ENCODE results near the gene ABCF3.

GRCh38 chr3:184180165-184180564 is 5.8 kb upstream of the ABCF3 start:
- no peak for TF ChIP-seq CTCF (IDR thresholded peaks at IDR 0.05)
- no peak for TF ChIP-seq EP300 (IDR thresholded peaks at IDR 0.05)

Measured in gastroesophageal sphincter (tissue), 3 donors.